ENCODE data around the gene CPD.

- no peak for TF ChIP-seq CTCF (IDR thresholded peaks at IDR 0.05; ENCODE audit: low read depth, low read length)
- no peak for TF ChIP-seq EZH2phosphoT487 (IDR thresholded peaks at IDR 0.05; ENCODE audit: low read depth)
Observed at GRCh38 chr17:30405161-30405560, 26.4 kb downstream of the CPD start.

Data from OCI-LY3 (cell line).